Thoracic aorta (tissue), 2 donors: ENCODE data around the gene IQSEC1. TPM values are rescaled to one million over a fixed set of nuclear protein-coding genes. Genes with fewer than 3 reads are reported as not detected.
A peak's percentile ranks its signal among the peaks of the same experiment; 100 is the strongest.

Experiments
- ATAC-seq: fragments of 150-250 bp; one replicate; pipeline ENCODE4 v1.8.0; 2017; ENCODE audit warnings: low read depth; ENCODE audit not compliant: insufficient number of reproducible peaks, low FRiP score
- DNase-seq: peaks from one replicate; pipeline ENCODE4 v3.0.0-alpha.2; 2020; ENCODE audit warnings: low spot score
- H3K27ac ChIP-seq, 2 donors: fragments of 200-600 bp; sonication (generic); 1 replicate in 1 of 2; 2 replicates in 1 of 2; pipeline ENCODE4 v1.5.1; 2016; ENCODE audit warnings: mild to moderate bottlenecking in 2 of 2, moderate library complexity in 2 of 2
- H3K27me3 ChIP-seq: fragments of 200-600 bp; sonication (generic); replicated peaks from 2 replicates; pipeline ENCODE4 v1.6.0; 2016; ENCODE audit warnings: mild to moderate bottlenecking; ENCODE audit not compliant: insufficient read depth
- H3K36me3 ChIP-seq: fragments of 200-600 bp; sonication (generic); one replicate; pipeline ENCODE4 v1.5.1; 2016
- H3K4me1 ChIP-seq, 2 donors: fragments of 200-600 bp; sonication (generic); 1 replicate in 1 of 2; 2 replicates in 1 of 2; pipeline versions ENCODE4 v1.5.1 to v1.6.0; 2016; ENCODE audit warnings: low read depth in 2 of 2, mild to moderate bottlenecking in 1 of 2; ENCODE audit not compliant: control insufficient read depth in 1 of 2
- H3K4me3 ChIP-seq: fragments of 200-600 bp; sonication (generic); 2 replicates; pipeline ENCODE4 v1.5.1; 2016; ENCODE audit warnings: mild to moderate bottlenecking
- H3K9me3 ChIP-seq: fragments of 200-600 bp; sonication (generic); 2 replicates; pipeline ENCODE4 v1.5.1; 2016
- total RNA-seq, 2 donors: library from RNA; depleted of rRNA; stranded (reverse); fragments of >200 nt; gene quantifications; one replicate each; pipeline versions ENCODE4 v1.1.0 to v1.2.3, GENCODE V29; 2016
- TF ChIP-seq, protein P1 (sequence below): fragments of 200-600 bp; sonication (generic); IDR thresholded peaks from one replicate; pipeline ENCODE4 v1.5.1; 2019; ENCODE audit warnings: antibody characterized with exemption

Gene IQSEC1
- total RNA-seq, 2 donors from 2014 or later, result 93.6 to 121 TPM

DNA sequence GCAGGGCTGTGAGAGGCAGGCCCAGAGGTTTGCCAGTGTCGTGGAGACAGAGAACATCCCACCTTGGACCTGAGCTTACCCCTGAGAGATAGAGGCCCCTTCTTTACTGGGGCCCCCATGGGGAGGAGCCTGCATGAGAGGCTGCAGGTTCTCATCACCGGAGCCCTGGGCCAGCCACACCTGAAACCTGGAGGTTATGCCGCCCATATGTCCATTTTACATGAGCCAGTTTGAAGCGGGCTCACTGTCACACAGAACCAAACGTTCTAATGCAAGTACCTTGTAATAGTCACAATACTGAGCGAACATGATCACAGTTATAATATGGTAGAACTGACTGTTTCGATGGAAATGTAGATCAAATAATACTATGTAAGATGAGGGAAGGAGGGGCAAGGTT is 6.3 kb upstream of the IQSEC1 start:
- ATAC-seq (no peak), DNase-seq (no peak)
- H3K4me3 ChIP-seq, result no peak overlapping the region
- TF ChIP-seq, protein P1, sequence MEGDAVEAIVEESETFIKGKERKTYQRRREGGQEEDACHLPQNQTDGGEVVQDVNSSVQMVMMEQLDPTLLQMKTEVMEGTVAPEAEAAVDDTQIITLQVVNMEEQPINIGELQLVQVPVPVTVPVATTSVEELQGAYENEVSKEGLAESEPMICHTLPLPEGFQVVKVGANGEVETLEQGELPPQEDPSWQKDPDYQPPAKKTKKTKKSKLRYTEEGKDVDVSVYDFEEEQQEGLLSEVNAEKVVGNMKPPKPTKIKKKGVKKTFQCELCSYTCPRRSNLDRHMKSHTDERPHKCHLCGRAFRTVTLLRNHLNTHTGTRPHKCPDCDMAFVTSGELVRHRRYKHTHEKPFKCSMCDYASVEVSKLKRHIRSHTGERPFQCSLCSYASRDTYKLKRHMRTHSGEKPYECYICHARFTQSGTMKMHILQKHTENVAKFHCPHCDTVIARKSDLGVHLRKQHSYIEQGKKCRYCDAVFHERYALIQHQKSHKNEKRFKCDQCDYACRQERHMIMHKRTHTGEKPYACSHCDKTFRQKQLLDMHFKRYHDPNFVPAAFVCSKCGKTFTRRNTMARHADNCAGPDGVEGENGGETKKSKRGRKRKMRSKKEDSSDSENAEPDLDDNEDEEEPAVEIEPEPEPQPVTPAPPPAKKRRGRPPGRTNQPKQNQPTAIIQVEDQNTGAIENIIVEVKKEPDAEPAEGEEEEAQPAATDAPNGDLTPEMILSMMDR, result no peak
- H3K27ac ChIP-seq, result no peak overlapping the region
- no peaks in the 10 kb centered on the region for H3K36me3 ChIP-seq
- H3K4me1 ChIP-seq, result peaks cover 21 to 50% of the 10 kb centered on the region in 2 donors
- H3K27me3 ChIP-seq, result no peaks in the 10 kb centered on the region
- H3K9me3 ChIP-seq, result no peaks in the 10 kb centered on the region

DNA sequence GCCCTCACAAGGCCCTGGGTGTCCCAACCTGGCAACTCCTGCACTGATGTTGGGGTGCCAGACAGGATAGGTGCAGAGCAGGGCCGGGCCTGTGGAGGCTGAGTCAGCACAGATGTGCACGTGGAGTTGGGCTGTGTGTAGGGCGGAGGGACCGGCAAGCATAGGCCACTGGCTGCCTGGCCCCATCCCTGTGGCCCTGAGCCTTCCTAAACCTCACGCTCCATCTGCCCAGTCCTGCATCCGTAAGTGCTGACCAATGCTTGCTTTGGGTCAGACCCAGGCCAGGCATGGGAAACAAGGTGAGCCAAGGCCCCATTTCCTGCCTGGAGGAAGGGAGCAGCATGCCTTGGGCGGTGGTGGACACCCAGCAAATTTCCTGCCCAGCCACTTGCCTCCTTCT is 5.8 kb upstream of the IQSEC1 start:
- TF ChIP-seq, protein P1, result no peak
- H3K36me3 ChIP-seq, result no peaks in the 10 kb centered on the region
- no peaks in the 10 kb centered on the region for H3K27me3 ChIP-seq
- no peak for ATAC-seq
- no peak overlapping the region for H3K27ac ChIP-seq
- H3K9me3 ChIP-seq, result no peaks in the 10 kb centered on the region
- H3K4me3 ChIP-seq, result no peak overlapping the region
- no peak for DNase-seq
- H3K4me1 ChIP-seq, result peaks cover 21 to 50% of the 10 kb centered on the region in 2 donors

DNA sequence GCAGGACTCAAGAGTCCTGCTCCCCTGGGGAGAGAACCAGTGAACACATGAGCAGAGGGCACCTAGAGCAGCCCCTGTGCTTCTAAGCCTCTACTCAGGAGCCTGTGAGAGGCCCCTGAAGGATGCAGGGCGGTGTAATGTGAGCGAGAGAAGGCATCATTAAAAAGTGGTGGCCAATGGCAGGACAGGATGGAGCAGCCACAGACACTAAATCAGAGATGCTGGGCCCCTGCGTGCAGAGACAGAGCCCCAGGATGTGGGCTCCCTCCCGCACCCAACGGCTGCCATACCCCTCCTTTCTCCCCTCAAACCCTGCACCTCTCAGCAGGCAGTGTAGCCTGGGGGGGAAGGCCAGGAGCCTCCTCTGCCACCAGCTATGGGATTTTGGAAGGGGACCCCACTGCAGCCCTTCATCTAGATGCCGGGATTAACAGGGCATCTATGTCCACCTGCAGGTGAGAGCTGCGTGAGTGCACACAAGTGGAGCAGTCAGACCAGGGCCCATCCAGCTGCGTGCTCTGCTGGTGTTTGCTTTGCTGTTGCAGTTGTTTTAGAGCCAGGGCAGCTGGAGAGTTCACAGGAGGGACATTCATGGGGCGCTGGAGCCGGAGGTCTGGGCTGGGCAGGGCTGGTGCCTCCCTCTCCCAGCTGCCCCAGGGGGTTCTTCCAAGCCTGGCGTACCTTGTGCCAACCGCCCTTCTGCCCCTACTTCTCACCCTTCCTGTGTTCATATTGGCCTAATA is 5.1 kb upstream of the IQSEC1 start:
- H3K27ac ChIP-seq, result no peak overlapping the region
- H3K9me3 ChIP-seq, result no peaks in the 10 kb centered on the region
- no peaks in the 10 kb centered on the region for H3K27me3 ChIP-seq
- no peak overlapping the region for H3K4me3 ChIP-seq
- peaks cover 21 to 57% of the 10 kb centered on the region in 2 donors for H3K4me1 ChIP-seq
- DNase-seq, result no peak
- no peaks in the 10 kb centered on the region for H3K36me3 ChIP-seq
- ATAC-seq, result no peak
- TF ChIP-seq, protein P1, result no peak

DNA sequence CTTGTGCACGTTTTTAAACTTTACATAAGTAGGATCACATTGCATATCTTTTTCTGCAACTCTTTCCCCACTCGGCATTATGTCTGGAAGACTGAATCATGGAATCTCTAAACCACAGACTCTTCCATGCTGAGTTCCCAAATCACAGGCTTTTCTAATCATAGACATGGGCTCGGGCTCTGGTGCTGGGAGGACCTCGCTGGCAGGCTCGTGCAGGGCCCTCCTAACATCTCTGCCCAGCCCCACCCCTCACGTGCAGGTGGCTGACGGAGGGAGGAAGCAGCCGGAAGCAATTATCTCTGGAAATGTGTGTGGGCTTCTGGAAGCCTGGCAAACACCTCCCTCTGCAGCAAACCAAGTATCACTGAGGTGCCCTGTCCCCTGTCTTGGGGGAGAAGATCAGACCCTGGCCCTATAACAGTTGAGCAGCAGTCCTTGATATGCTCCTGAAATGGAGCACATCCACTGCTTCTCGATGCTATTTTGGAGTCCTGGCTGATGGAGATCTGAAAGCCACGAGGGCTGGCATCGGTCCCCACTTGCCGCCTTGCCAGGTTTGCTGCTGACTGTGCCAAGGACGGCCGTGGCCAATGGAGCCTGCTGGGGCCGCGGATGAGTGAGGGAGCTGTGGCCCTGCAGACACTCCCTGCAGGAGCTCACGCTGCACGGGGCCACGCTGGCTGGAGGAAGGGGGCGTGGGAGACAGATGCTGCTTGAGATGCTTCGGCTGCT is 4.4 kb upstream of the IQSEC1 start:
- H3K4me1 ChIP-seq, result peaks cover 23 to 65% of the 10 kb centered on the region in 2 donors
- ATAC-seq (peak; percentile 13), DNase-seq (no peak)
- H3K27me3 ChIP-seq, result no peaks in the 10 kb centered on the region
- no peaks in the 10 kb centered on the region for H3K36me3 ChIP-seq
- H3K4me3 ChIP-seq, result no peak overlapping the region
- no peak overlapping the region for H3K27ac ChIP-seq
- no peaks in the 10 kb centered on the region for H3K9me3 ChIP-seq
- TF ChIP-seq, protein P1, result no peak

DNA sequence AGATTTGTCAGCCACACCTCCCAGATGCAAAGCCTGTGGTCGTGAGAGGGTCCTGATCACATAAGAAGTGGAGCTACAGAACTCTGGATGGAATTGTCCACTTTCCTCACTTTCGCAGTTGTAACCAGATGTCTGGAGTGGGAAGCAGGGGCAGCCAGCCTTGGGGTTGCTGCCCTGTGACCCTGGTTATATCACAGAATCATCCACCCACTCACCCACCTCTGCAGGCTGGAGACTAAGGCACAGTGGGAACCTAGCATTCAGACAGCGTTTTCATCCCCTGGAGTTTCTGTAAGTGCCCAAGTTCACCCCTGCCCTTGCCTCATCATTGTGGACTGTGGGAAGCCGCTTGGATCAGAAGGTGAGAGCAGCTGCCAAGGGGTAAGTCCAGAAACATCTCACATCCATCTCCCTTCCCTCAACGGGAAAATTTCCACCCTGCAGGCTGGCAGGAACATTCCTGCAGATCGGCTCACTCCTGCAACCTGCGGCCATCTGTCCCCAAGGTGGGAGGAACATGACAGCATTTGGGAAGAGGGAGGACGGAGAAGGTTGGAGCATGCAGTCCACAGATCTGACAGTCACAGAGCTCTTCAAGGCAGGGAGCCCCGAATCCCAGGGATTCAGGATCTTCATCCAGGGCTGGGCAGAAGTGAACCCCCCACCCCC is 2.9 kb upstream of the IQSEC1 start:
- Histone ChIP-seq H3K9me3 (no peaks in the 10 kb centered on the region), H3K27me3 (no peaks in the 10 kb centered on the region), H3K4me3 (no peak overlapping the region), H3K27ac (no peak overlapping the region), H3K4me1 (peaks cover 24 to 71% of the 10 kb centered on the region in 2 donors), H3K36me3 (no peaks in the 10 kb centered on the region)
- no peak for DNase-seq
- TF ChIP-seq, protein P1, result no peak
- ATAC-seq, result no peak
